HG03139 (cell line): ENCODE data around the gene GPC6.

Experiments used
- ATAC-seq: cut with Tn5 transposase; IDR thresholded peaks from one replicate; pipeline ENCODE4 v1.9.1; 2021; ENCODE audit not compliant: unreplicated experiment

GPC6 gene

DNA sequence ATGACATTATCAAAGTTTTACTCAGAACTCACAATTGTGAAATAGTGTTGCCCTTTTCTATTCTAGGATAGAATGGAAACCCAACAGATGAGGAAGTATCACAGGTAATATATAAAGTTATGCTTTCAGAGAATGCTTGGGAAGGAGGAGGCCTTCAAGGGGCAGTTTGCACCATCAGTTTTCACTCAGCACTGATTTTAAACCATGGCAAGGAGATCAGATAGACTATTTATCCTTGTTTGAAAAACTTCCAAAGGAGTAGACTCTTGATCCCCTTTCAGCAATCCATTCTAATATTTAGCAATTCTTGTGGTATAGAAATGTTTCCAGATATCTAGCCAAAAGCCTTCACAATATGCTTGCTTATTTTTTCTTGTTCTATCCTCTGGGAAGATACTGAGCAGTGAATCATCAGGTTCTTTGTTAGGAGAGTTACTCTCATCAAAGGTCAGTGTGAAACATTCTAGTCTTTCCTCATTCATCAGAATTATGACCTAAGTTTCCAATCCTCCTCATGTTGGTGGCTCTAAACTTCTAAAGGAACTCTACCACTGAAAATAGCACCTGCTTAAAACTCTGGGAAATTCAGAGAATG is 3.8 kb downstream of the GPC6 start:
- no peak for ATAC-seq

- no peak for ATAC-seq
Measured at GRCh38 chr13:93231867-93232266, 5.3 kb downstream of the GPC6 start.

GRCh38 chr13:93233997-93234416 is 7.4 kb downstream of the GPC6 start:
- ATAC-seq = no peak

DNA sequence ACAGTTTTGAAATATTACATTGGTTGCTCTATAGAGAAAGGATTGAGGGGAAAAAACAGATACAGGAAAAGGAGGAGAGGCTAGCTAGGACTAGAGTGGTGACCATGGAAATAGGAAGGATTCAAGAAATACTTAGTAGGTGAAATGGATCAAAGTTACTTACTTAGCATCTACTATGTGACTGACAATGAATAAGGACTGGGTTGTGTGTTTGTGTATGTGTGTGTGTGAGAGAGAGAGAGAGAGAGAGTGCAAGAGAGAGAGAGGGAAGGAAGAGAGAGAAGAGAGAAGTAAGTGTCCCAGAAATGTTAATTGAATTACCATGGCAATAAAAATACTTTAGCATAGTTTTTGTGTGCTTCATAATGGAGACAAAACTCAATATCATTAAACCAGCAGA is 7.9 kb downstream of the GPC6 start:
- no peak for ATAC-seq

GRCh38 chr13:93235258-93236015 is 8.8 kb downstream of the GPC6 start:
- no peak for ATAC-seq

DNA sequence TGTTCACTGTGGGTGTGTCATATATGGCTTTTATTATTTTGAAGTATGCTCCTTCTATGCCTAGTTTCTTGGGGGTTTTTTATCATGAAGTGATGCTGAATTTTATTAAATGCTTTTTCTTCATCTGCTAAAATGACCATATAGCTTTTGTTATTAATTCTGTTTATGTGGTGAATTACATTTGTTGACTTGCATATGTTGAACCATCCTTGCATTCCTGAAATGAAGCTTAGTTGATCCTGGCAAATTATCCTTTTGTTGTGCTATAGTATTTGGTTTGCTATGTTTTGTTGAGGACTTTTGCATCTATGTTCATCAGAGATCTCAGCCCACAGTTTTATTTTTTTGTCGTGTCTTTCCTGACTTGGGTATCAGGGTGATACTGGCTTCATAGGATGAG is 12.1 kb downstream of the GPC6 start:
- ATAC-seq = no peak

- ATAC-seq = no peak
Measured at GRCh38 chr13:93243375-93244063, 16.9 kb downstream of the GPC6 start.

GRCh38 chr13:93244141-93244917 is 17.7 kb downstream of the GPC6 start:
- no peak for ATAC-seq

GRCh38 chr13:93244918-93245280 is 18.3 kb downstream of the GPC6 start:
- no peak for ATAC-seq

DNA sequence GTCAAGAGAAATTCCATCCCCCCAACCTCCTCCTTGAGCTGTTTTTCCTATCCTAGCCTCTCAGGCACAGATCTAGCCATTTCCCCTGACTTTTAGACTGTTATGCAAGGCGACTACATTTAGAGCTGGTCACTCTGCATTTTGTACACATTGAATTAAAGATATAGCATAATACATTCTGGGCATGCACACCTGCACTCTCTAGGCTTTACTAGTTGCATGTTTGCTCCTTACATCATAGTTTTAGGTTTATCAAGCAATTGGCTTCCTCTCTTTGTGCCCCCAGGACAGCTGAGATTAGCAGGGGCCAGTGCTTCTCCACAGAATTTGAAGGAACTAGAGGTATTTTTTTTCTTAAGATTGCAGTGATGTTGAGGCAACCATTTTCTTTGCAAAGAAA is 19.5 kb downstream of the GPC6 start:
- no peak for ATAC-seq

- ATAC-seq = no peak
Measured at GRCh38 chr13:93248627-93249047, 22.0 kb downstream of the GPC6 start.

GRCh38 chr13:93249364-93250306 is 23.0 kb downstream of the GPC6 start:
- ATAC-seq = no peak

GRCh38 chr13:93254775-93255174 is 28.2 kb downstream of the GPC6 start:
- ATAC-seq = no peak

GRCh38 chr13:93256998-93257397 is 30.4 kb downstream of the GPC6 start:
- no peak for ATAC-seq

GRCh38 chr13:93259527-93260080 is 33.0 kb downstream of the GPC6 start:
- no peak for ATAC-seq

DNA sequence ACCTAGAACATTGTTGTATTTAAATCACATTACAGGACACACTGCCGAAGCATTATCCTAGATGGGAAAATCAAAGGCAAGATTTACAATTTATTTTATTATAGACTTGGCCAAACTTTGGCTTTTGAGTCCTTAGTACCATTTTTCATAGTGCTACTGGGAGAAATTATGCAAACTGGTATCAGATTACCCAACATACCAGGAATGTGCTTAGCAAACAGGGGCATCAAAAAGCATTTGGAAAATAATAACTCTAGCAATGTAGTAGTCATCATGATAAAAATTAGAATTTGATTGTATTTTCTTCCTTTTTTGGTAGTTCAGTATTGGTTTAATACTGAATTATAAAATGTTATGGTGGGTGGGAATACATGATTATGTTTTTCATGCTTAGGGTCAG is 34.0 kb downstream of the GPC6 start:
- ATAC-seq = no peak

DNA sequence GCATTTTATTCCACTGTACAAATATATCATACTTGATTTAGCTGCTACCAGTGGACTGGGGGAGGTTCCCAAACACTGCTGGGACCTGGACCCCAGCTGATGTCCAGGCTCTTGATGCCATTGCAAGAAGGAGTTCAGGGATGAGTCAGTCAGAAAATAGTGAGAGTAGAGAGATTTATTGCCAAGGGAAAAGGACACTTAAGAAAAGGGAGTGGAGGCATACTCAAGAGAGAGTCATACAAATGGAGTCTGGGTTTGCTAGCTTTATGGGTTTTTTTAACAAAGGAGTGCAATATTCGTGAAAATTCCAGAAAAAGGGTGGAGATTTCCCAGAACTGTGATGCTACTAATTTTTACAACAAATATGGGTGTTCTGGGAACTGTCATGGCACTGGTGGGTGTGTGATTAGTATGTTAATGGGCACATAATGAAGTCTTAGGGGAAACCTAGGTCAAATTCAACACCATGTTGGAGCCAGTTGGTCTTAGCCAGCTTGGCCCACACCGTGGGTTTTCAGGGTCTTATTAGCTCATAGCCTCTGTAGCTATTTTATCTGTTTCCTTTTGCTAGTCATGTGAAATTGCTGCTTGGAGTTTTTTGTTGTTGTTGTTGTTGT is 36.2 kb downstream of the GPC6 start:
- ATAC-seq = no peak

GRCh38 chr13:93264876-93265275 is 38.3 kb downstream of the GPC6 start:
- no peak for ATAC-seq

DNA sequence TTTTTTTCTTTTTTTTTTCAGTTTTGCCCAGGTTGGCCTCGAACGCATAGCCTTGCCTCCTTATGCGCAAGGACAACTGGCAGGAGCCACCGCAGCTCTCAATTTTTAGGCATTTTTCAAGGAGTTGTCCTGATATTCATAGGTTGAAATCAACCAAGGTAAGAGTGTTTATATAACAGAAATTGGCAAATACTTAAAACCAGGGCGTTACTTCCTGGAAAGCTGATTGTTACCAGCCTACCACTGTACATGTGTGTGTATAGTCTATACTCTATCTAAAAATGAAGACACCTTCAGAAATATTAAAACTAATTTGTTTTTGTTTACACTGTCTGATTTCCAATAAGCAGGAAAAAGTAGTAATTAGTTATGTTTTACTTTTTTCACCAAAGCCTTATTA is 39.2 kb downstream of the GPC6 start:
- ATAC-seq = no peak

- ATAC-seq = no peak
Measured at GRCh38 chr13:93266681-93267080, 40.1 kb downstream of the GPC6 start.
